ENCODE results near the gene RBL2.
"Not testable (repeated sequence)": the region's sequence is repeated elsewhere in the genome, so short reads cannot be mapped to it uniquely, and the experiment has no call there.

Gene RBL2

GRCh38 chr16:53506254-53506653, 72.0 kb downstream of the RBL2 start:
- no peak for DNase-seq

DNA sequence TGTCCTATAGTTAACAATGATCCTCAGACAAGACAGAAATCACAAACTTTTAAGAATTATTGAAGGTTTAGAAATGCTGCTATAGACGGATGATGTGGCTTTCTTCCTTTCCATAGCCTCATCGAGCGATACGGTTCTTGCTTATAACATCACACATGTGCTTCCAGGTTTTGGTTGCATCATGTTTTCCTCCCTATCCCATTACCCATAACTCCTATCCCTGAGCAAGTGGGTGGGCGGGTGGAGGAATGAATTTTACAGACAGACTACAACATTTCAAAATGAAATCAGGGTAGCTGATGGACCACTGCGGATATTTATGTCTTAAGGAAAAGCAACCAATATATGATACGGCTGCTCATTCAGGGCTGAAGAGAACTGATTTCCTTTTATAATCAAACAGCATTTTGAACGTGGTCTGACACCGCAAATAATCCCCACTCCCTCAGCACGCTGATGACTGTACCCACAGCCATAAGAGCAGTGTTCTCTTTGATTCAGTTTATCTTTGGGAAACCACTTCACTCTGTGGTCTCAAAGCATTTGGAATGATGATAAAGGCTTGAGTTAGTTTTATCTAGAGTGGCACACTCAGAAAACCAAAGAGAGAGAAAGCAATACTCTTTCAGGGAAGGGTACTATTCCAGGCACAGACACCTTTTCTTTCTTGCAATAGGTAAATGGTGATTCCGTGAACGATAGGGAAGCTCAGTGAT, 73.4 kb downstream of the RBL2 start:
- DNase-seq = no peak

DNA sequence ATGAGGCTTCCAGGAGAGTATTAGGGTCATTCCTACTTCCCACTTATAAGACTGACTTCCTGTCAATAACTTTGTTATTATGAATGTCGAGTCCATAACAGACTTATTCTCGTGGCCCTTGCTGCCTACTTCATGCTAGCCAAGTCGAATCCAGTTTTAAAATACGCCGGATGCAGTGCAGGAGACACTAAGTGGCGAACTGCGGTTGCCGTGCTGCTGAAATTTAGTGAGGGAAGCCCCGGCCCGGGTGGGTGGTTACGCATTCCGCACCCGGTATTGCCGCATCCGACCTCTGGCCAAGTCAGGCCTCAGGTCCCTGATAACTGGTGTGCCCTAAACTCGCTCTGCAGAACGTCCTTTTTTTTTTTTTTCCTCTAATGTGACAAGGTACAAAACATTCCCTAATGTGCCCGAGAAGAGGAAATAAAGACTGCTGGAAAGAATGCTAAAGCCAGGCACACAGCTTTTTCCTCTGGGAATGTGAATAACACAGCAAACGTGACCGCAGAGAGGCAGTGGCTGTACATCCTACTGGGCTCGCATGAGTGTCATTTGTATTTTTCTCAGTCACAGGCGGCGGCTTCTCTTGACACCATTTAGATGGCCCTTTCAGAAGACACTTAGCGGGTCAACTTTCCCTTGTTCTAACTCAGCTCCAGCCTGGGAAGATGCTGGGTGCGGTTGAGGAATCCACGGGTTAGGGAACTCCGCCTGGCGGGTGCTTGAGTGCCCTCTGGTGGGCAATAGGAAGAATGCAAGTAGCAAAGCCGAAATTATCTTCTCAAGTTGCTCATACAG, 75.8 kb downstream of the RBL2 start:
- DNase-seq = peak; percentile 84

- DNase-seq = no peak
These were observed 76.4 kb downstream of the RBL2 start for GRCh38 chr16:53510704-53511070.

DNA sequence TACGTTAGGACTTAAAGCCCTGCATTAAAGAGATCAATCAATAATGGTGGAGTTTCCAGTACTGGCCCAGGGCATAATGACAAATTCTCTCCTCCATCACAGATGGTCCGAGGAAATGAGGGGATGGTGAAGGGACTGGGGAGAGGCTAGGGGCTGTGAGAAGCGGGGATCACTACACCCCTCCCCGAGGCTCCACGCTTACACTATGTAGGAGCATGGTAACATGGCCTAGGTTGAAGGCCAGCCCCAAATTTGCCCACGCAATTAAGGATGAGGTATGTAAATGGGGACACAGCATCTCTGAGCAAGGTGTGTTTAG, 76.8 kb downstream of the RBL2 start:
- DNase-seq = no peak

GRCh38 chr16:53511403-53512280, 77.4 kb downstream of the RBL2 start:
- DNase-seq = peak; percentile 80

DNA sequence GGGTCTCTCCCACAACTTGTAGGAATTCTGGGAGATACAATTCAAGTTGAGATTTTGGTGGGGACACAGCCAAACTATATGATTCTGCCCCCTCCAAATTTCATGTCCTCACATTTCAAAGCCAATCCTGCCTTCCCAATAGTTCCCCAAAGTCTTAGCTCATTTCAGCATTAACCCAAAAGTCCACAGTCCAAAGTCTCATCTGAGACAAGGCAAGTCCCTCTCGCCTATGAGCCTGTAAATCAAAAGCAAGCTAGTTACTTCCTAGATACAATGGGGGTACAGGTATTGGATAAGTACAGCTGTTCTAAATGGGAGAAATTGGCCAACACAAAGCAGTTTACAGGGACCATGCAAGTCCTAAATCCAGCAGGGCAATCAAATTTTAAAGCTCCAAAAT, 78.5 kb downstream of the RBL2 start:
- not testable (repeated sequence) for DNase-seq

- DNase-seq = no peak
These were observed 81.0 kb downstream of the RBL2 start for GRCh38 chr16:53515259-53515658.

- DNase-seq = no peak
These were observed 81.5 kb downstream of the RBL2 start for GRCh38 chr16:53515811-53516210.

GRCh38 chr16:53517851-53518250, 83.6 kb downstream of the RBL2 start:
- no peak for DNase-seq

- no peak for DNase-seq
These were observed 84.5 kb downstream of the RBL2 start for GRCh38 chr16:53518550-53519416.

GRCh38 chr16:53519417-53520091, 85.3 kb downstream of the RBL2 start:
- no peak for DNase-seq

DNA sequence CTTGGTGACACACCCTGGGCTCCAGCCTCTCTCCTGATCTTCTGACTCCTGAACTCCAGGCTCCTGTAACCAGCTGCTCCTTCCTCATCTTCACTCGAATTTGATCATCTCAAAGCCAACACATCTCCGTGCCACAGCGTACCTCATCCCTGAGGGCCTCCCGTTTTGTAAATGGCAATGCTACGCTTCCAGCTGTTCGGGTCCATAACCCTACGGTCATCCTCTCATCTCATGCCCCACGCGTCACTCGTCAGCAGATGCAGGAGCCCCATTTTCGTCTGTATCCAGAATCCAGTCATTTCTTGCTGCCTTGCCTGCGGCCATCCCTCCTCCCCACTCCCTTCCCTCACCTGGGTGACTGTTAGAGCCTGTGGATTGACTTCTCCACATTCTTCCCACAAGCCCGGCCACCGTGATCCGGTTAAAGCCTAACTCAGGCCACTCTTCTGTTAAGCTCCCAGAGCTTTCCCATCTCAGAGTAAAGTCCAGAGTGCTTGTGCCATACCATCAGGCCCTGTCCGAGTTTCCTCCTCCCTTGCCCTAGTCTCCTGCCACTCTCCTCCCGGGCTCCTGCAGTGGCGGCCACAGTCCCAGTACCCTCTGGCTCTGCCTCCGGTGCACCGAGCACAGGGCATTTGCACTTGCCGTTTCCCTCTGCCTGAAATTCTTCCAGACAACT, 89.0 kb downstream of the RBL2 start:
- no peak for DNase-seq

- DNase-seq = no peak
These were observed 89.8 kb downstream of the RBL2 start for GRCh38 chr16:53523971-53524548.

DNA sequence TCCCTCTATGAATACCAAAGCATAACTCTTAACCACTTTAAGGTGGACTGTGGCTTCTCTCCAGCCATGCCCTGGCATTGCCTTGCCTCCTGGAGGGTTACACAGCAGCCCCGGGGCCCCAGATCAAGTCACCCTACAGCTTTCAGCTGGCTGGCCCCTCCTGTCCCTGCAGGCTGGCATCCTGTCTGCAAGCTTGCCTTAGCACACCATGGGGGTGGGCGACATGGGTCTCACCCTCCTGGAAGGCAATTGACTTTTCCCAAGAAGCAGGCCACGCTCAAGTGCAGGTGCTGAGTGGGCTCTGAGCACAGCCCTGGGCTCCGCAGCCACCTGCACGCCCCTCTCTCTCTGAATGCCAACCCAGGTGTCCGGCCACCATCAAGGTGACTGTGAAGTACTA, 94.5 kb downstream of the RBL2 start:
- no peak for DNase-seq

- DNase-seq = peak; percentile 88
These were observed 95.2 kb downstream of the RBL2 start for GRCh38 chr16:53529513-53529912.

- DNase-seq = peak; percentile 70
These were observed 95.8 kb downstream of the RBL2 start for GRCh38 chr16:53530046-53530445.

DNA sequence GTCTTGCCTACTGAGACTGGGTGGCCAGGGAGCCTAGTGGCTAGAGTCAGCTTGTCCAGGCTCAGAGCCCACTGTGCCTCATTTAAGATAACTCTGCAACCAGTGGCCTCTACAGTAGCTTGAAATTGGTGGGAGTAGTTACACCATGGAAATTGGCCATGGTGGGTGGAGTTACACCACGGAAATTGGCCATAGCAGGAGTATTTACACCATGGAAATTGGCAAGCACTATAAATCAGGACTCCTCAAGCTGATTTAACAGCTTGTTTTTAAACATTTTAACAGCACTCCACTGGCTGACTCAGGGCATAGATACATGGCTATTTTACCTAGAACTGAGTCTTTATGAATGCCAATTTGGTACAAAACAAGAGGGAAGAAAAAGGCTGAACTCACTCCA, 96.5 kb downstream of the RBL2 start:
- DNase-seq = no peak

GRCh38 chr16:53534206-53534605, 99.9 kb downstream of the RBL2 start:
- DNase-seq = no peak

DNA sequence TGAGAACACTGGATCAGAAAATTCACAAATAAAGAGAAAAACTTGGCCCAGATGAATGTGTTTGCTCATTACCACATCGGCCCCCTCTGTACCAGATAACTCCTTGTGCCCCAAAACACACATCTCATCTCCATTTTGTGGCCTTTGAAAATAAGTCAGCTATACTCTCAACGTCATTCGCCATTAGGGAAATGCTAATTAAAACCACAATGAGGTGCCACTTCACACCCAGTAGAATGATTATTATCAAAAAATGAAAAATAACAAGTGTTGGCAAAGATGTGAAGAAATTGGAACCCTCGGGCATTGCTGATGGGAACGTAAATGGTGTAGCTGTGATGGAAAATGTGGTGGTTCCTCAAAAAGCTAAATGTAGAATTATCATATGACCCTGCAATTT, 103.4 kb downstream of the RBL2 start:
- DNase-seq = no peak

GRCh38 chr16:53539346-53539745, 105.1 kb downstream of the RBL2 start:
- not testable (repeated sequence) for DNase-seq
